GM10847 (cell line): Measurements from ENCODE around the gene NLRP1.

Experiments used
- POLR2A ChIP-seq: IDR thresholded peaks from 2 replicates; pipeline ENCODE4 v1.6.1; 2011; ENCODE audit not compliant: insufficient read length; ENCODE audit errors: extremely low read depth

The NLRP1 gene

GRCh38 chr17:5600041-5600440 lies 15.7 kb upstream of the NLRP1 start:
- no peak for TF ChIP-seq POLR2A

- TF ChIP-seq POLR2A: no peak
These were observed 14.1 kb upstream of the NLRP1 start for GRCh38 chr17:5598457-5598856.

- TF ChIP-seq POLR2A: no peak
These were observed 12.1 kb upstream of the NLRP1 start for GRCh38 chr17:5596421-5596820.

GRCh38 chr17:5595831-5596230 lies 11.5 kb upstream of the NLRP1 start:
- no peak for TF ChIP-seq POLR2A

GRCh38 chr17:5592382-5592781 lies 8.1 kb upstream of the NLRP1 start:
- TF ChIP-seq POLR2A: no peak

GRCh38 chr17:5591966-5592365 lies 7.7 kb upstream of the NLRP1 start:
- TF ChIP-seq POLR2A: no peak

GRCh38 chr17:5588584-5588983 lies 4.3 kb upstream of the NLRP1 start:
- no peak for TF ChIP-seq POLR2A

- no peak for TF ChIP-seq POLR2A
These were observed 3.2 kb upstream of the NLRP1 start for GRCh38 chr17:5587438-5588032.

GRCh38 chr17:5585836-5586521 lies 1.7 kb upstream of the NLRP1 start:
- no peak for TF ChIP-seq POLR2A

- TF ChIP-seq POLR2A: no peak
These were observed 1.0 kb upstream of the NLRP1 start for GRCh38 chr17:5585287-5585794.

GRCh38 chr17:5583426-5584382 lies 605 bp downstream of the NLRP1 start:
- TF ChIP-seq POLR2A: no peak

- TF ChIP-seq POLR2A: no peak
These were observed 1.8 kb downstream of the NLRP1 start for GRCh38 chr17:5582209-5583185.

- TF ChIP-seq POLR2A: no peak
These were observed 2.7 kb downstream of the NLRP1 start for GRCh38 chr17:5581655-5582054.

- no peak for TF ChIP-seq POLR2A
These were observed 3.3 kb downstream of the NLRP1 start for GRCh38 chr17:5580969-5581368.

- no peak for TF ChIP-seq POLR2A
These were observed 3.9 kb downstream of the NLRP1 start for GRCh38 chr17:5580367-5580766.

GRCh38 chr17:5571281-5571680 lies 13.0 kb downstream of the NLRP1 start:
- TF ChIP-seq POLR2A: no peak
